H1 (cell line): ENCODE measurements around the gene MRPL4. TPM values are rescaled to one million over a fixed set of nuclear protein-coding genes. Genes with fewer than 3 reads are reported as not detected.
A peak's percentile ranks its signal among the peaks of the same experiment; 100 is the strongest.

Source experiments
- CTCF ChIA-PET: fragments of 300-600 bp; sonication (Branson Sonifier 250); formaldehyde crosslinking; loops from one replicate; lab custom pipeline; 2021; ENCODE audit not compliant: partially characterized antibody; lab: Charles Lee
- POLR2A ChIA-PET: fragments of 300-600 bp; sonication (Branson Sonifier 250); formaldehyde crosslinking; loops from one replicate; lab custom pipeline; 2021; ENCODE audit warnings: inconsistent platforms; ENCODE audit not compliant: partially characterized antibody; lab: Charles Lee
- DNase-seq, 2 experiments: peaks; one replicate each; pipeline versions ENCODE4 v3.0.0 to v3.0.0-alpha.2; 2010 to 2022; ENCODE audit warnings: low spot score in 2 of 2, low read depth in 1 of 2, mixed read lengths in 1 of 2
- FAIRE-seq: peaks from 2 replicates; lab custom pipeline; 2011; peaks lifted over from hg19 to GRCh38; lab: Jason Lieb, UNC
- H2AFZ ChIP-seq: 2 replicates; pipeline ENCODE4 v1.8.1; 2012; ENCODE audit warnings: low read length, inconsistent platforms
- H2AK5ac ChIP-seq: 2 replicates; pipeline ENCODE4 v1.6.1; 2013; ENCODE audit warnings: low read depth, low read length
- H2BK120ac ChIP-seq: replicated peaks from 2 replicates; pipeline ENCODE3; 2013; ENCODE audit warnings: low read depth, low read length, inconsistent platforms
- H2BK12ac ChIP-seq: 2 replicates; pipeline ENCODE4 v1.6.1; 2013; ENCODE audit warnings: low read depth, low read length
- H2BK15ac ChIP-seq: 2 replicates; pipeline ENCODE4 v1.6.1; 2013; ENCODE audit warnings: low read length
- H2BK20ac ChIP-seq: 2 replicates; pipeline ENCODE4 v1.6.1; 2013; ENCODE audit warnings: low read length
- H2BK5ac ChIP-seq: 2 replicates; pipeline ENCODE4 v1.6.1; 2013; ENCODE audit warnings: low read depth, low read length
- H3K14ac ChIP-seq: 2 replicates; pipeline ENCODE4 v1.6.1; 2013; ENCODE audit warnings: inconsistent platforms; ENCODE audit not compliant: insufficient read length
- H3K18ac ChIP-seq: 2 replicates; pipeline ENCODE4 v1.6.1; 2013; ENCODE audit warnings: low read length; ENCODE audit errors: extremely low read depth
- H3K23ac ChIP-seq: 2 replicates; pipeline ENCODE4 v1.6.1; 2013; ENCODE audit warnings: inconsistent platforms; ENCODE audit not compliant: insufficient read length
- H3K23me2 ChIP-seq: 2 replicates; pipeline ENCODE4 v1.6.1; 2013; ENCODE audit warnings: low read depth, low read length
- H3K27ac ChIP-seq: 2 replicates; pipeline ENCODE4 v1.6.1; 2011; ENCODE audit warnings: low read depth, low read length, inconsistent platforms
- H3K27me3 ChIP-seq, 4 experiments: replicated peaks in 1 of 4; 1 replicate in 1 of 4; 2 replicates in 3 of 4; pipeline versions ENCODE4 v1.6.1 to v1.8.1; 2011 to 2013; ENCODE audit warnings: low read length in 3 of 4, mild to moderate bottlenecking in 3 of 4, inconsistent platforms in 2 of 4, mixed read lengths in 2 of 4, moderate library complexity in 1 of 4; ENCODE audit not compliant: control insufficient read depth in 3 of 4, insufficient read depth in 3 of 4; ENCODE audit errors: extremely low read depth in 1 of 4
- H3K36me3 ChIP-seq, 4 experiments: 2 replicates each; pipeline versions ENCODE4 v1.6.1 to v1.8.1; 2011 to 2013; ENCODE audit warnings: mild to moderate bottlenecking in 4 of 4, low read length in 3 of 4, moderate library complexity in 2 of 4, control low read depth in 1 of 4, inconsistent platforms in 1 of 4; ENCODE audit not compliant: insufficient read depth in 4 of 4, control insufficient read depth in 2 of 4
- H3K4ac ChIP-seq: replicated peaks from 2 replicates; pipeline ENCODE3; 2013; ENCODE audit warnings: low read length, low read depth, mixed read lengths, inconsistent platforms; ENCODE audit not compliant: insufficient read length
- H3K4me1 ChIP-seq, 4 experiments: replicated peaks in 1 of 4; 1 replicate in 1 of 4; 2 replicates in 3 of 4; pipeline versions ENCODE4 v1.6.1 to v1.8.1; 2011 to 2013; ENCODE audit warnings: low read length in 3 of 4, inconsistent platforms in 2 of 4, mixed read lengths in 1 of 4; ENCODE audit not compliant: insufficient read depth in 4 of 4, control insufficient read depth in 3 of 4
- H3K4me2 ChIP-seq, 2 experiments: 2 replicates each; pipeline versions ENCODE4 v1.6.1 to v1.8.1; 2011 to 2013; ENCODE audit warnings: low read depth in 2 of 2, low read length in 2 of 2, control low read depth in 1 of 2, inconsistent platforms in 1 of 2, mild to moderate bottlenecking in 1 of 2; ENCODE audit not compliant: insufficient read depth in 1 of 2
- H3K4me3 ChIP-seq, 4 experiments: fragments of 200-600, 300-600 bp in 1 of 4; sonication (generic), shearing (Covaris generic), sonication (Bioruptor Twin) in 1 of 4; 2 replicates each; pipeline versions ENCODE4 v1.5.1 to v1.8.1; 2011 to 2016; ENCODE audit warnings: low read length in 4 of 4, low read depth in 3 of 4, control low read depth in 2 of 4, inconsistent platforms in 2 of 4, mild to moderate bottlenecking in 2 of 4, mixed read lengths in 1 of 4, moderate library complexity in 1 of 4; ENCODE audit not compliant: insufficient read depth in 2 of 4; ENCODE audit errors: extremely low read depth in 1 of 4
- H3K56ac ChIP-seq: replicated peaks from 2 replicates; pipeline ENCODE3; 2013; ENCODE audit warnings: low read depth, mild to moderate bottlenecking, mixed read lengths, low read length, inconsistent platforms; ENCODE audit not compliant: insufficient read length
- H3K79me1 ChIP-seq: 2 replicates; pipeline ENCODE4 v1.6.1; 2013; ENCODE audit warnings: low read depth, low read length, control low read depth
- H3K79me2 ChIP-seq, 2 experiments: 2 replicates each; pipeline versions ENCODE4 v1.6.1 to v1.8.1; 2012 to 2013; ENCODE audit warnings: low read length in 2 of 2, mild to moderate bottlenecking in 2 of 2, inconsistent platforms in 1 of 2; ENCODE audit not compliant: insufficient read depth in 2 of 2, control insufficient read depth in 1 of 2
- H3K9ac ChIP-seq, 4 experiments: replicated peaks in 1 of 4; 1 replicate in 1 of 4; 2 replicates in 3 of 4; pipeline versions ENCODE4 v1.6.1 to v1.8.1; 2011 to 2013; ENCODE audit warnings: low read depth in 3 of 4, low read length in 3 of 4, control low read depth in 2 of 4, mild to moderate bottlenecking in 2 of 4, moderate library complexity in 2 of 4, inconsistent platforms in 1 of 4; ENCODE audit errors: extremely low read depth in 1 of 4
- H3K9me3 ChIP-seq, 2 experiments: 2 replicates each; pipeline versions ENCODE4 v1.6.1 to v1.8.1; 2012 to 2013; ENCODE audit warnings: mild to moderate bottlenecking in 2 of 2, moderate library complexity in 2 of 2, control low read depth in 1 of 2, inconsistent platforms in 1 of 2, low read depth in 1 of 2, low read length in 1 of 2, mixed read lengths in 1 of 2; ENCODE audit not compliant: insufficient read depth in 2 of 2
- H4K20me1 ChIP-seq, 2 experiments: replicated peaks in 1 of 2; 2 replicates each; pipeline versions ENCODE3 to v1.8.1; 2011 to 2013; ENCODE audit warnings: inconsistent platforms in 2 of 2, low read length in 2 of 2, mild to moderate bottlenecking in 1 of 2; ENCODE audit not compliant: insufficient read depth in 2 of 2, control insufficient read depth in 1 of 2
- H4K5ac ChIP-seq: 2 replicates; pipeline ENCODE4 v1.6.1; 2013; ENCODE audit warnings: low read length, low read depth, mixed read lengths, inconsistent platforms; ENCODE audit not compliant: insufficient read length
- H4K8ac ChIP-seq: 2 replicates; pipeline ENCODE4 v1.8.0; 2013; ENCODE audit warnings: mild to moderate bottlenecking, moderate library complexity, low read length, inconsistent platforms; ENCODE audit not compliant: insufficient read depth; ENCODE audit errors: extremely low read depth
- H4K91ac ChIP-seq: replicated peaks from 2 replicates; pipeline ENCODE3; 2013; ENCODE audit warnings: low read length, mixed read lengths, inconsistent platforms; ENCODE audit not compliant: insufficient read length
- BCL11A ChIP-seq, 2 experiments: IDR thresholded peaks; one replicate each; pipeline ENCODE4 v1.6.1; 2011; ENCODE audit warnings: low read depth in 2 of 2, low read length in 2 of 2, mild to moderate bottlenecking in 2 of 2
- CREB1 ChIP-seq: IDR thresholded peaks from 2 replicates; pipeline ENCODE4 v1.6.1; 2012; ENCODE audit warnings: inconsistent platforms
- KDM5A ChIP-seq: fragments of 200-600 bp; IDR thresholded peaks from 2 replicates; pipeline ENCODE4 v1.7.1; 2012; ENCODE audit warnings: mild to moderate bottlenecking, low read length, inconsistent platforms, mixed read lengths
- PHF8 ChIP-seq: fragments of 200-600 bp; sonication (generic); conservative IDR thresholded peaks from 2 replicates; pipeline ENCODE4 v1.7.1; 2012; ENCODE audit warnings: low read depth, mild to moderate bottlenecking, inconsistent platforms, low read length, moderate library complexity
- POLR2A ChIP-seq, 2 experiments: IDR thresholded peaks; 1 replicate in 1 of 2; 2 replicates in 1 of 2; pipeline ENCODE4 v1.6.1; 2011; ENCODE audit warnings: low read depth in 2 of 2, low read length in 2 of 2, mild to moderate bottlenecking in 2 of 2; ENCODE audit errors: control extremely low read depth in 1 of 2
- POLR2AphosphoS5 ChIP-seq: IDR thresholded peaks from 2 replicates; pipeline ENCODE4 v1.6.1; 2011; ENCODE audit warnings: low read depth, low read length
- SP4 ChIP-seq: IDR thresholded peaks from 2 replicates; pipeline ENCODE4 v1.6.1; 2012; ENCODE audit warnings: low read length, inconsistent platforms
- TAF1 ChIP-seq: IDR thresholded peaks from 2 replicates; pipeline ENCODE4 v1.6.1; 2011; ENCODE audit warnings: mild to moderate bottlenecking, low read depth, low read length
- TBP ChIP-seq: IDR thresholded peaks from 2 replicates; pipeline ENCODE4 v1.6.1; 2011; ENCODE audit warnings: low read depth, low read length, improper control_type of control experiment
- whole genome bisulfite sequencing, 2 experiments: shearing (Covaris generic) in 1 of 2; methylation state at CpG; one replicate each; pipeline versions ENCODE4 v1.1.6 to v1.1.7; 2013 to 2015; ENCODE audit warnings: low lambda C conversion rate in 2 of 2, mixed read lengths in 2 of 2, inconsistent platforms in 1 of 2, low coverage in 1 of 2, missing lambda C conversion rate in 1 of 2; ENCODE audit not compliant: insufficient replicate concordance in 2 of 2, insufficient coverage in 1 of 2, insufficient read length in 1 of 2; ENCODE audit errors: extremely low coverage in 1 of 2, missing lambda C conversion rate in 1 of 2; 5-methylcytosine and 5-hydroxymethylcytosine counted together
- polyA plus RNA-seq, 7 experiments: library from polyadenylated mRNA; depleted of rRNA in 3 of 7; stranded (reverse) in 5 of 7; unstranded in 2 of 7; fragments of >200 nt in 5 of 7; fragments of 200-250 nt in 2 of 7; gene quantifications; 1 replicate in 5 of 7; 2 replicates in 1 of 7; 4 replicates in 1 of 7; pipeline versions ENCODE4 v1.2.1 to v1.2.3, GENCODE V29; 2011 to 2013; ENCODE audit warnings: missing spikeins in 2 of 7, mixed read lengths in 2 of 7
- total RNA-seq: library from RNA; stranded (reverse); fragmentation: NEBNext Ultra II Directional; extraction: Animal tissue kit (Norgen Biotek cat#: 25700); gene quantifications from 2 replicates; pipeline ENCODE4 v1.2.1, GENCODE V29; 2021
- TF ChIP-seq, protein P1 (sequence below): IDR thresholded peaks from 2 replicates; pipeline ENCODE4 v1.6.1; 2012; ENCODE audit warnings: inconsistent platforms
- TF ChIP-seq, protein P2 (sequence below): IDR thresholded peaks from 2 replicates; pipeline ENCODE4 v1.6.1; 2012; ENCODE audit warnings: inconsistent platforms

The MRPL4 gene
- total and polyA plus RNA-seq, 2 of the 8 experiments (the other 6 are each of a cell fraction or from before 2014, with no cell fraction given), result 82.3 to 187 TPM

DNA sequence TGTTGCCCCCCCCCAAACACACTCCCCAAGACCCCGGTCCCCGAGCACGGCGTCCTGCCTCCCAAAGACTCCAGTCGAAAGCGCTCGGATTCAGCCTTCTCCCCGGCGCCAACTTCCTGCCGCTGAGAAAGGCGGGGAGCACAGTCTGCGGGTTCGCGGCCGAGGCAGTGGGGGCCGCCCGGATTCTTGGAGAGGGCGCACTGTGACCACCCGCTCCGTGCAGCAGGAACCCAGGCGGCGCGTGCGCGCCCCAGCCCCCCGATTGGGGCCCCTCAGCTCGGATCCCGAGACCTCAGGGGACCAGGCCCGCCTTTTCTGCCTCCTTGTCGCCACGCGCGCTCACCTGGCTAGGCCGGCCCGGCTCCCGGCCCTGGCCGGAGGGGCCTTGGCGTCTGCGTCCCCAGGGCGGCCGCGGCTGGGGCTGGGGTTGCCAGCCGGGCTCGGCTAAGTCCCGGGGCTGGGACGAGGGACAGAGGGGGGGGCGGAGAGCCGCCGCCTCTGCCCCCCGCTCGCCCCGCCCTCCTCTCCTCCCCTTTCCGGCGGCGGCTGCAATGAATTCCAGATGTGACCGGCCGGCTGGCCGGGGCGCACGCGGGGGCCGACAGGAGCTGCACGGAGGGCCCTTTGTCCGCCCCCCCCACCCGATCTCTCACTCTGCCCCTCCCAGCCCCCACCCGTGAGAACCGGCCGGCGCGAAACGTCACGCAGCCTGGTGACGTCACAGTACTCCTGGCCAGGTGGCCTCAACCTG lies 21.0 kb upstream of the MRPL4 start, which contains the start of gene S1PR2:
S1PR2 (minus strand) TSS at position 471 of the 751 bp plus-strand sequence. CDS start 6,426 bp downstream, outside the sequence.
- H2BK5ac ChIP-seq, result peak within 1 kb of the TSS; percentile 66; the same call in 1 of the 2 replicates
- peak within 1 kb of the TSS; percentile 61 to 88 (median 78) for H3K4me3 ChIP-seq
- no peak within 1 kb of the TSS for H3K14ac ChIP-seq
- no peak for FAIRE-seq
- no peaks in the 10 kb centered on the region for H3K36me3 ChIP-seq
- peak within 1 kb of the TSS; percentile 77 for H3K56ac ChIP-seq
- H2BK20ac ChIP-seq, result no peak within 1 kb of the TSS
- peak within 1 kb of the TSS; percentile 68 for H2BK12ac ChIP-seq
- peak within 1 kb of the TSS; percentile 61 to 94 (median 82) for H3K9ac ChIP-seq
- peaks cover 9% of the 10 kb centered on the region for H3K79me1 ChIP-seq
- H2AK5ac ChIP-seq, result peak within 1 kb of the TSS; percentile 39
- DNase-seq, result peak in 1 of 2 experiments; percentile 87
- peak within 1 kb of the TSS; percentile 71 for H3K18ac ChIP-seq
- no peaks in the 10 kb centered on the region for H3K9me3 ChIP-seq
- CTCF ChIA-PET, result interaction anchor here (1.1 to 6.4 kb wide), 3 partner anchors 16 to 23 kb away, joined by 4 to 59 read pairs (median 57); no protein-coding TSS in a partner anchor
- peaks cover 3 to 7% (median 3%) of the 10 kb centered on the region in 4 experiments; a peak in 4 of 7 replicates for H3K4me1 ChIP-seq
- peak within 1 kb of the TSS; percentile 88; the same call in 1 of the 2 replicates for H2BK15ac ChIP-seq
- H4K91ac ChIP-seq, result peak within 1 kb of the TSS; percentile 84
- peaks cover 0 to 12% of the 10 kb centered on the region in 2 experiments; a peak in 2 of 4 replicates for H3K79me2 ChIP-seq
- WGBS, 2 experiments, result 1% methylated on average over 36 of the region's 73 CpGs; no CpG with 5 or more reads in 1 of the 2 experiments
- H4K20me1 ChIP-seq, result peaks cover 6 to 9% of the 10 kb centered on the region in 2 experiments
- peak within 1 kb of the TSS; percentile 65 for H4K5ac ChIP-seq
- peak within 1 kb of the TSS; percentile 72 for H2BK120ac ChIP-seq
- peak within 1 kb of the TSS; percentile 83 for H3K27ac ChIP-seq
- H3K23me2 ChIP-seq, result peaks cover 10% of the 10 kb centered on the region; the same call in 1 of the 2 replicates
- no peak within 1 kb of the TSS for H3K4ac ChIP-seq
- no peak within 1 kb of the TSS for H3K23ac ChIP-seq
- H2AFZ ChIP-seq, result 0 out of 2 replicates have a peak within 1 kb of the TSS, but pooled peaks have one; percentile 24
- 0 out of 7 replicates have a peak, but pooled peaks cover 0 to 3% (median 0%) of the 10 kb centered on the region in 4 experiments for H3K27me3 ChIP-seq
- peak within 1 kb of the TSS; percentile 97 for H4K8ac ChIP-seq
- H3K4me2 ChIP-seq, result peak within 1 kb of the TSS; percentile 81 to 82
- POLR2A ChIA-PET, result interaction anchor here (0.6 to 2.1 kb wide), 6 partner anchors 9 to 129 kb away, joined by 3 to 9 read pairs (median 4); partner anchors contain the start of genes DNMT1 and MRPL4
- TF ChIP-seq SP4 (no peak), TAF1 (peak; percentile 67), TBP (peak; percentile 45; the same call in 1 of the 2 replicates), CREB1 (peak; percentile 94), POLR2A (IDR thresholded peaks at IDR 0.05; ENCODE audit: control extremely low read depth in 1 of 2, low read depth in 2 of 2, low read length in 2 of 2) (peak; percentile 43 to 52), PHF8 (peak; percentile 88), BCL11A (IDR thresholded peaks at IDR 0.05; ENCODE audit: low read depth in 2 of 2, low read length in 2 of 2) (no peak), KDM5A (no peak), POLR2AphosphoS5 (peak; percentile 30; the same call in 1 of the 2 replicates)
- TF ChIP-seq, protein P1, sequence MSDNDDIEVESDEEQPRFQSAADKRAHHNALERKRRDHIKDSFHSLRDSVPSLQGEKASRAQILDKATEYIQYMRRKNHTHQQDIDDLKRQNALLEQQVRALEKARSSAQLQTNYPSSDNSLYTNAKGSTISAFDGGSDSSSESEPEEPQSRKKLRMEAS, result peak; percentile 22; the same call in 1 of the 2 replicates
- TF ChIP-seq, protein P2, sequence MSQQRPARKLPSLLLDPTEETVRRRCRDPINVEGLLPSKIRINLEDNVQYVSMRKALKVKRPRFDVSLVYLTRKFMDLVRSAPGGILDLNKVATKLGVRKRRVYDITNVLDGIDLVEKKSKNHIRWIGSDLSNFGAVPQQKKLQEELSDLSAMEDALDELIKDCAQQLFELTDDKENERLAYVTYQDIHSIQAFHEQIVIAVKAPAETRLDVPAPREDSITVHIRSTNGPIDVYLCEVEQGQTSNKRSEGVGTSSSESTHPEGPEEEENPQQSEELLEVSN, result peak; percentile 63; the same call in 1 of the 2 replicates
